GM23338 (cell line): Measurements from ENCODE around the gene FRMPD1. TPM values are rescaled to one million over a fixed set of nuclear protein-coding genes. Genes with fewer than 3 reads are reported as not detected.

Source experiments
- ATAC-seq: fragments of 200-7000 bp; cut with Tn5 transposase; 3 replicates; pipeline ENCODE4 v1.9.1; 2020
- DNase-seq: peaks from one replicate; pipeline ENCODE4 v3.0.0-alpha.2; 2015; ENCODE audit warnings: low spot score
- H2AFZ ChIP-seq: fragments of 200-600 bp; sonication (generic); 2 replicates; pipeline ENCODE4 v1.8.0; 2016; ENCODE audit warnings: antibody characterized with exemption, mild to moderate bottlenecking, moderate library complexity
- H3F3A ChIP-seq: fragments of 200-600 bp; sonication (generic); replicated peaks from 2 replicates; pipeline ENCODE4 v1.8.0; 2017; ENCODE audit warnings: antibody characterized with exemption, mixed run types, low read depth
- H3K27ac ChIP-seq: fragments of 200-600 bp; sonication (generic); 2 replicates; pipeline ENCODE4 v1.6.1; 2016; ENCODE audit warnings: low read depth
- H3K27me3 ChIP-seq: fragments of 200-600 bp; sonication (generic); 2 replicates; pipeline ENCODE4 v1.8.0; 2016; ENCODE audit warnings: mild to moderate bottlenecking, mixed run types, moderate library complexity; ENCODE audit not compliant: insufficient read depth
- H3K36me3 ChIP-seq: fragments of 200-600 bp; sonication (generic); 2 replicates; pipeline ENCODE4 v1.8.0; 2016; ENCODE audit warnings: mild to moderate bottlenecking; ENCODE audit not compliant: insufficient read depth
- H3K4me1 ChIP-seq: fragments of 200-600 bp; sonication (generic); 2 replicates; pipeline ENCODE4 v1.8.0; 2016; ENCODE audit warnings: mild to moderate bottlenecking, moderate library complexity; ENCODE audit not compliant: insufficient read depth
- H3K4me2 ChIP-seq: fragments of 200-600 bp; sonication (generic); 2 replicates; pipeline ENCODE4 v1.7.1; 2017; ENCODE audit warnings: mixed run types
- H3K4me3 ChIP-seq: fragments of 200-600 bp; sonication (generic); 2 replicates; pipeline ENCODE4 v1.6.1; 2016; ENCODE audit warnings: mixed run types
- H3K79me2 ChIP-seq: fragments of 200-600 bp; sonication (generic); replicated peaks from 2 replicates; pipeline ENCODE4 v1.8.0; 2017; ENCODE audit warnings: mild to moderate bottlenecking; ENCODE audit not compliant: insufficient read depth
- H3K9me2 ChIP-seq: fragments of 200-600 bp; sonication (generic); 2 replicates; pipeline ENCODE4 v1.8.0; 2017; ENCODE audit not compliant: insufficient read depth
- H4K20me1 ChIP-seq: fragments of 200-600 bp; sonication (generic); replicated peaks from 2 replicates; pipeline ENCODE4 v1.8.0; 2017; ENCODE audit warnings: mild to moderate bottlenecking; ENCODE audit not compliant: insufficient read depth
- H3K27ac Mint-ChIP-seq: 2 replicates; pipeline ENCODE4 v1.8.0; 2020; ENCODE audit warnings: inconsistent platforms, mild to moderate bottlenecking, moderate library complexity, mixed read lengths
- H3K27me3 Mint-ChIP-seq: 3 replicates; pipeline ENCODE4 v1.8.0; 2022; ENCODE audit warnings: low read depth, mild to moderate bottlenecking, moderate library complexity, mixed read lengths, inconsistent platforms; ENCODE audit not compliant: insufficient read depth, poor library complexity
- H3K36me3 Mint-ChIP-seq: 3 replicates; pipeline ENCODE4 v1.8.0; 2021; ENCODE audit warnings: low read depth, mild to moderate bottlenecking, inconsistent platforms, moderate library complexity, mixed read lengths
- H3K4me1 Mint-ChIP-seq: 3 replicates; pipeline ENCODE4 v1.8.0; 2020; ENCODE audit warnings: mild to moderate bottlenecking, inconsistent platforms, mixed read lengths
- H3K4me3 Mint-ChIP-seq: 3 replicates; pipeline ENCODE4 v1.8.0; 2021; ENCODE audit warnings: moderate library complexity, mild to moderate bottlenecking, inconsistent platforms, mixed read lengths
- H3K9me3 Mint-ChIP-seq: 3 replicates; pipeline ENCODE4 v1.8.0; 2020; ENCODE audit warnings: moderate library complexity, mild to moderate bottlenecking, inconsistent platforms, mixed read lengths
- CREB1 ChIP-seq: fragments of 250-450 bp; sonication (Bioruptor Pico); IDR thresholded peaks from 2 replicates; pipeline ENCODE4 v1.5.0; 2020; ENCODE audit warnings: low read depth, mild to moderate bottlenecking, moderate library complexity
- EZH2 ChIP-seq: fragments of 200-600 bp; sonication (generic); IDR thresholded peaks from one replicate; pipeline ENCODE4 v1.8.0; 2017; ENCODE audit warnings: antibody characterized with exemption, mild to moderate bottlenecking, low read depth; ENCODE audit not compliant: unreplicated experiment
- EZH2phosphoT487 ChIP-seq: fragments of 200-600 bp; sonication (generic); IDR thresholded peaks from one replicate; pipeline ENCODE4 v1.8.1; 2018; ENCODE audit warnings: antibody characterized with exemption; ENCODE audit not compliant: unreplicated experiment
- JUNB ChIP-seq: IDR thresholded peaks from one replicate; pipeline ENCODE4 v1.6.1; 2016; ENCODE audit warnings: antibody characterized with exemption; ENCODE audit not compliant: unreplicated experiment
- NANOG ChIP-seq: IDR thresholded peaks from 2 replicates; pipeline ENCODE4 v1.6.1; 2016; ENCODE audit warnings: antibody characterized with exemption, borderline replicate concordance
- POLR2AphosphoS5 ChIP-seq: IDR thresholded peaks from 2 replicates; pipeline ENCODE4 v1.6.1; 2016; ENCODE audit warnings: antibody characterized with exemption, low read depth
- STAT1 ChIP-seq: IDR thresholded peaks from one replicate; pipeline ENCODE4 v1.6.1; 2016; ENCODE audit warnings: antibody characterized with exemption; ENCODE audit not compliant: unreplicated experiment
- ZNF114 ChIP-seq: fragments of 250-450 bp; sonication (Bioruptor Pico); IDR thresholded peaks from 2 replicates; pipeline ENCODE4 v1.5.0; 2020; ENCODE audit warnings: mild to moderate bottlenecking, moderate library complexity
- ZNF331 ChIP-seq: fragments of 250-450 bp; sonication (Bioruptor Pico); IDR thresholded peaks from 2 replicates; pipeline ENCODE4 v1.5.0; 2020; ENCODE audit warnings: low read depth, mild to moderate bottlenecking, moderate library complexity
- polyA plus RNA-seq: library from polyadenylated mRNA; unstranded; fragments of >200 nt; fragmentation: Nextera tagmentation; extraction: Ambion mirVana; gene quantifications from 2 replicates; pipeline ENCODE4 v1.2.1, GENCODE V29; 2016
- total RNA-seq: library from RNA; depleted of rRNA; stranded (reverse); fragments of >200 nt; shearing (Covaris generic); gene quantifications from 2 replicates; pipeline ENCODE4 v1.2.3, GENCODE V29; 2014
- TF ChIP-seq, protein P1 (sequence below): IDR thresholded peaks from one replicate; pipeline ENCODE4 v1.6.1; 2018; ENCODE audit warnings: antibody characterized with exemption; ENCODE audit not compliant: unreplicated experiment
- TF ChIP-seq, protein P2 (sequence below), 2 experiments: fragments of 200-600 bp in 1 of 2; sonication (generic) in 1 of 2; conservative IDR thresholded peaks; 2 replicates each; pipeline versions ENCODE4 v1.5.1 to v1.6.1; 2016 to 2017; ENCODE audit warnings: antibody characterized with exemption in 2 of 2, low read depth in 2 of 2, mild to moderate bottlenecking in 2 of 2, moderate library complexity in 1 of 2
- TF ChIP-seq, protein P3 (sequence below): IDR thresholded peaks from 2 replicates; pipeline ENCODE4 v1.6.1; 2016; ENCODE audit warnings: antibody characterized with exemption

Gene FRMPD1
- total and polyA plus RNA-seq, 2 experiments from 2014 or later, result 0.23 to 0.63 TPM

DNA sequence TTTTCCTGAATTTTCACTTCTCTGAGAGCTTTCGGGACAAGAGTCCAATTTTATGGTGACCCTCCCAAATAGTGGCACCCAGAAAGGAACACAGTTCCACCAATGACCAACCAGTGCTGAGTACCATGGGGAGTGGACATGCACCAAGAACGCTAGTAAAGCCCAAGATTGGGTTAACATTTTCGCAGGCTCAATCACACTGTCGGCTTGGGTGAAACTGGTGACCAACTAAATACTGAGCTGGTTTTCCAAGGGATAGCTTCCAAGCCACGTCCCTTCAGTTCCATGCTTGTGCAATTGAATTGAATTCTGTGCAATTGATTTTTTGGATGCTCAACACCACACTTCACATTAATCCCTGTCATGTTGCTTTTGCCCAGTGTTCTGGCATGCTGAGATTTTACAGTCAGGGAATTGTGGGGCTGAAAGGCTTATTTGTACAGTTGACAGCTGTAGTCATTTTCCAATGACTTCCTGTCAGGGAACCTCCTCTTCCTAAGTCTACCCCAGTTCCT, 65.3 kb downstream of the FRMPD1 start (continued):
- no peak for TF ChIP-seq POLR2AphosphoS5
- TF ChIP-seq, protein P1, sequence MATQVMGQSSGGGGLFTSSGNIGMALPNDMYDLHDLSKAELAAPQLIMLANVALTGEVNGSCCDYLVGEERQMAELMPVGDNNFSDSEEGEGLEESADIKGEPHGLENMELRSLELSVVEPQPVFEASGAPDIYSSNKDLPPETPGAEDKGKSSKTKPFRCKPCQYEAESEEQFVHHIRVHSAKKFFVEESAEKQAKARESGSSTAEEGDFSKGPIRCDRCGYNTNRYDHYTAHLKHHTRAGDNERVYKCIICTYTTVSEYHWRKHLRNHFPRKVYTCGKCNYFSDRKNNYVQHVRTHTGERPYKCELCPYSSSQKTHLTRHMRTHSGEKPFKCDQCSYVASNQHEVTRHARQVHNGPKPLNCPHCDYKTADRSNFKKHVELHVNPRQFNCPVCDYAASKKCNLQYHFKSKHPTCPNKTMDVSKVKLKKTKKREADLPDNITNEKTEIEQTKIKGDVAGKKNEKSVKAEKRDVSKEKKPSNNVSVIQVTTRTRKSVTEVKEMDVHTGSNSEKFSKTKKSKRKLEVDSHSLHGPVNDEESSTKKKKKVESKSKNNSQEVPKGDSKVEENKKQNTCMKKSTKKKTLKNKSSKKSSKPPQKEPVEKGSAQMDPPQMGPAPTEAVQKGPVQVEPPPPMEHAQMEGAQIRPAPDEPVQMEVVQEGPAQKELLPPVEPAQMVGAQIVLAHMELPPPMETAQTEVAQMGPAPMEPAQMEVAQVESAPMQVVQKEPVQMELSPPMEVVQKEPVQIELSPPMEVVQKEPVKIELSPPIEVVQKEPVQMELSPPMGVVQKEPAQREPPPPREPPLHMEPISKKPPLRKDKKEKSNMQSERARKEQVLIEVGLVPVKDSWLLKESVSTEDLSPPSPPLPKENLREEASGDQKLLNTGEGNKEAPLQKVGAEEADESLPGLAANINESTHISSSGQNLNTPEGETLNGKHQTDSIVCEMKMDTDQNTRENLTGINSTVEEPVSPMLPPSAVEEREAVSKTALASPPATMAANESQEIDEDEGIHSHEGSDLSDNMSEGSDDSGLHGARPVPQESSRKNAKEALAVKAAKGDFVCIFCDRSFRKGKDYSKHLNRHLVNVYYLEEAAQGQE, result no peak
- TF ChIP-seq STAT1, result no peak
- TF ChIP-seq, protein P2, sequence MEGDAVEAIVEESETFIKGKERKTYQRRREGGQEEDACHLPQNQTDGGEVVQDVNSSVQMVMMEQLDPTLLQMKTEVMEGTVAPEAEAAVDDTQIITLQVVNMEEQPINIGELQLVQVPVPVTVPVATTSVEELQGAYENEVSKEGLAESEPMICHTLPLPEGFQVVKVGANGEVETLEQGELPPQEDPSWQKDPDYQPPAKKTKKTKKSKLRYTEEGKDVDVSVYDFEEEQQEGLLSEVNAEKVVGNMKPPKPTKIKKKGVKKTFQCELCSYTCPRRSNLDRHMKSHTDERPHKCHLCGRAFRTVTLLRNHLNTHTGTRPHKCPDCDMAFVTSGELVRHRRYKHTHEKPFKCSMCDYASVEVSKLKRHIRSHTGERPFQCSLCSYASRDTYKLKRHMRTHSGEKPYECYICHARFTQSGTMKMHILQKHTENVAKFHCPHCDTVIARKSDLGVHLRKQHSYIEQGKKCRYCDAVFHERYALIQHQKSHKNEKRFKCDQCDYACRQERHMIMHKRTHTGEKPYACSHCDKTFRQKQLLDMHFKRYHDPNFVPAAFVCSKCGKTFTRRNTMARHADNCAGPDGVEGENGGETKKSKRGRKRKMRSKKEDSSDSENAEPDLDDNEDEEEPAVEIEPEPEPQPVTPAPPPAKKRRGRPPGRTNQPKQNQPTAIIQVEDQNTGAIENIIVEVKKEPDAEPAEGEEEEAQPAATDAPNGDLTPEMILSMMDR (conservative IDR thresholded peaks at IDR 0.05; ENCODE audit: low read depth in 2 of 2), result no peak
- TF ChIP-seq, protein P3, sequence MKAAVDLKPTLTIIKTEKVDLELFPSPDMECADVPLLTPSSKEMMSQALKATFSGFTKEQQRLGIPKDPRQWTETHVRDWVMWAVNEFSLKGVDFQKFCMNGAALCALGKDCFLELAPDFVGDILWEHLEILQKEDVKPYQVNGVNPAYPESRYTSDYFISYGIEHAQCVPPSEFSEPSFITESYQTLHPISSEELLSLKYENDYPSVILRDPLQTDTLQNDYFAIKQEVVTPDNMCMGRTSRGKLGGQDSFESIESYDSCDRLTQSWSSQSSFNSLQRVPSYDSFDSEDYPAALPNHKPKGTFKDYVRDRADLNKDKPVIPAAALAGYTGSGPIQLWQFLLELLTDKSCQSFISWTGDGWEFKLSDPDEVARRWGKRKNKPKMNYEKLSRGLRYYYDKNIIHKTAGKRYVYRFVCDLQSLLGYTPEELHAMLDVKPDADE, result no peak
- no peak for TF ChIP-seq EZH2
- no peak for TF ChIP-seq JUNB
- TF ChIP-seq CREB1 (CRISPR knock-in tag), result no peak
- TF ChIP-seq ZNF114 (CRISPR knock-in tag), result no peak
- TF ChIP-seq ZNF331 (CRISPR knock-in tag), result no peak
- no peak for TF ChIP-seq NANOG

DNA sequence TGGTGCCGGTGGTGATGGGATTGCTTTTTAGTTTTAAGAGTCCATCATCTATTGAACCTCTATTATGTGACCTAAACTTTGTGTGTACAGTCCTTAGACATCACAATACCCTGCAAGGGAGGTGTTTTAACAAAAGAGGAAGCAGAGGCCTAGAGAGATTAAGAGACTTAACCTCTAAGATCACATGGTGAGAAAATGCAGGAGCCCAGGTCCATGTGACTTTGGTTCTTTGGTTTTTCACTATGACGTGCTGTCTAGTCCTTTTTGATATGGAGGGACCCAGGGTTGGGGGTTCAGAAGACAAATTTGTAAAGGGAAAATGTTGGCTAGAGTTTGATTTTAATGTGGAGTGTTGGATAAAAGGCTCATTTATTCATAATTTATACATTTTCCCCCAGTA, 68.8 kb downstream of the FRMPD1 start:
- ATAC-seq (no peak), DNase-seq (no peak)
- H4K20me1 ChIP-seq, result no peaks in the 10 kb centered on the region
- H3K79me2 ChIP-seq, result no peaks in the 10 kb centered on the region
- H3K27me3 ChIP-seq, result no peaks in the 10 kb centered on the region
- H3K9me3 Mint-ChIP-seq, result no peaks in the 10 kb centered on the region
- H3K4me1 ChIP-seq, result no peaks in the 10 kb centered on the region
- no peaks in the 10 kb centered on the region for H3K36me3 Mint-ChIP-seq
- peaks cover 2% of the 10 kb centered on the region for H3K27me3 Mint-ChIP-seq
- no peaks in the 10 kb centered on the region for H3F3A ChIP-seq
- no peak overlapping the region for H3K4me2 ChIP-seq
- H3K4me3 ChIP-seq, result no peak overlapping the region
- no peak overlapping the region for H3K27ac ChIP-seq
- H3K4me1 Mint-ChIP-seq, result no peaks in the 10 kb centered on the region
- H3K4me3 Mint-ChIP-seq, result no peak overlapping the region
- H3K9me2 ChIP-seq, result no peaks in the 10 kb centered on the region
- H3K27ac Mint-ChIP-seq, result no peak overlapping the region
- no peaks in the 10 kb centered on the region for H3K36me3 ChIP-seq
- no peak overlapping the region for H2AFZ ChIP-seq
- TF ChIP-seq, protein P2 (conservative IDR thresholded peaks at IDR 0.05; ENCODE audit: low read depth in 2 of 2), result no peak
- TF ChIP-seq JUNB, result no peak
- no peak for TF ChIP-seq EZH2
- TF ChIP-seq, protein P1, result no peak
- TF ChIP-seq POLR2AphosphoS5, result no peak
- no peak for TF ChIP-seq EZH2phosphoT487
